ENCODE measurements around the gene PLAU.

Gene PLAU

GRCh38 chr10:73878365-73878764 is 32.6 kb upstream of the PLAU start:
- no peaks in the 10 kb centered on the region for H3K27me3 ChIP-seq (replicated peaks)
- DNase-seq = no peak
- H3K4me3 ChIP-seq (ENCODE audit: low read depth, low read length) = no peak overlapping the region
- TF ChIP-seq CTCF (IDR thresholded peaks at IDR 0.05; ENCODE audit: low read depth, low read length, missing control alignments) = no peak
- no peak overlapping the region for H3K27ac ChIP-seq
- H3K36me3 ChIP-seq (replicated peaks) = no peaks in the 10 kb centered on the region
- in situ Hi-C loops (cut with HindIII; ENCODE audit: low pct_ligation_motif_present, low sequenced_read_pairs) = no loop called here

- Histone ChIP-seq H3K27me3 (replicated peaks) (no peaks in the 10 kb centered on the region), H3K27ac (no peak overlapping the region), H3K36me3 (replicated peaks) (no peaks in the 10 kb centered on the region), H3K4me3 (ENCODE audit: low read depth, low read length) (no peak overlapping the region)
- TF ChIP-seq CTCF (IDR thresholded peaks at IDR 0.05; ENCODE audit: low read depth, low read length, missing control alignments) = peak; percentile 97
- in situ Hi-C loops (cut with HindIII; ENCODE audit: low pct_ligation_motif_present, low sequenced_read_pairs) = no loop called here
- peak; percentile 64 for DNase-seq
Observed at GRCh38 chr10:73879296-73880173, 31.4 kb upstream of the PLAU start.

GRCh38 chr10:73881221-73881919 is 29.6 kb upstream of the PLAU start:
- in situ Hi-C loops (cut with HindIII; ENCODE audit: low pct_ligation_motif_present, low sequenced_read_pairs) = no loop called here
- no peak overlapping the region for H3K27ac ChIP-seq
- no peak for TF ChIP-seq CTCF (IDR thresholded peaks at IDR 0.05; ENCODE audit: low read depth, low read length, missing control alignments)
- H3K27me3 ChIP-seq (replicated peaks) = no peaks in the 10 kb centered on the region
- H3K36me3 ChIP-seq (replicated peaks) = no peaks in the 10 kb centered on the region
- peak; percentile 21 for DNase-seq
- H3K4me3 ChIP-seq (ENCODE audit: low read depth, low read length) = no peak overlapping the region

- in situ Hi-C loops (cut with HindIII; ENCODE audit: low pct_ligation_motif_present, low sequenced_read_pairs) = no loop called here
- Histone ChIP-seq H3K4me3 (ENCODE audit: low read depth, low read length) (no peak overlapping the region), H3K27ac (no peak overlapping the region), H3K36me3 (replicated peaks) (no peaks in the 10 kb centered on the region), H3K27me3 (replicated peaks) (no peaks in the 10 kb centered on the region)
- no peak for TF ChIP-seq CTCF (IDR thresholded peaks at IDR 0.05; ENCODE audit: low read depth, low read length, missing control alignments)
- DNase-seq = no peak
Observed at GRCh38 chr10:73884017-73884416, 26.9 kb upstream of the PLAU start.

- Histone ChIP-seq H3K27ac (peak overlapping the region; percentile 65), H3K36me3 (replicated peaks) (no peaks in the 10 kb centered on the region), H3K4me3 (ENCODE audit: low read depth, low read length) (no peak overlapping the region), H3K27me3 (replicated peaks) (no peaks in the 10 kb centered on the region)
- in situ Hi-C loops (cut with HindIII; ENCODE audit: low pct_ligation_motif_present, low sequenced_read_pairs) = no loop called here
- peak; percentile 74 for DNase-seq
- peak; percentile 91 for TF ChIP-seq CTCF (IDR thresholded peaks at IDR 0.05; ENCODE audit: low read depth, low read length, missing control alignments)
Observed at GRCh38 chr10:73886085-73886529, 24.8 kb upstream of the PLAU start.
